Inflammatory macrophage (primary cell): Measurements from ENCODE around the gene SLC37A3.

Experiments used
- DNase-seq, 2 donors: peaks; one replicate each; pipeline ENCODE4 v3.0.0-alpha.2; 2020 to 2022

The SLC37A3 gene

DNA sequence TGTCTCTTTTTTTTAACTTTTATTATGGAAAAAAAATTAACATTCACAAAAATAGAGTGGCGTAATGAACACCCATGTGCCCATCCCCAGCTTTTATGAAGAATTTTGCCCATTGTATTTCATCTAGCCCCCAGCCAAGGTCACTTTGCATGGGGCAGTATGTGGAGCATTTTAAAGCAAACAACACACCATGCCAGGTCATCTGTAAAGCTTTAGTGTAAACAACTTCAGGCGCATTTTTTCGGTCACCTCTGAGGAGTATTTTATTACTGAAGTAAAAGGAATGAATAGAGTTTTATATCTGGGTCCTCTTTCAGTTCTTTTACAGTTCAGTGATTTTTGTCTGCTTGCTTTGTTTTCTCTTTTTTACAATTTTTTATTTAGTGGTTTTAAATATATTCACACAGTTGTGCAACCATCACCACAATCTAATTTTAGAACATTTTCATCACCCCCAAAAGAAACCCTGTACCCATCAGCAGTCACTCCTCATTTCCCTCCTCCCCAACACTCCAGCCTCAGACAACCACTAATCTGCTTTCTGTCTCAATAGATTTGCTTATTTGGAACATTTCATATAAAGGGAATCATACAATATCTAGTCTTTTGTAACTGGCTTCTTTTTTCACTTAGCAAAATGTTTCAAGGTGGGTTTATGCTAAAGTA is 87.9 kb downstream of the SLC37A3 start:
- DNase-seq = no peak

DNA sequence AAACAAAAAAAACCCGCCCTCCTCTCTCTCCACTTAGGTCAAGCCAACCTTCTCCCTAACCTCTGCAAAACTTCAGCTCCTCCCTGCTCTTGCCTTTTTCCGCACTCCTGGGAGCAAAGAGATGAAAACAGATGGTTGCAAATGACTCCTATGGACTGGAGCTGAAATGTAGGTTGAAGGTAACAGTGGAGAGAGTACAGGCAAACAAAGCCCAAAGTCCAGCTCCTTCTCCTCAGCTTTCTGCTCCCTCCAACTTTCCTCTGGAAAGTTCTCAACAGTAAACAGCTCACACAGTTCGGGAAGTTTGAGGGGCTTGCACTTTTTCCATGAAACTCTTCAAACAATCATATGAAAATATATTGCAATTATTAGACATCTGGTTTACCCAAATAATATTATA is 90.3 kb downstream of the SLC37A3 start:
- no peak for DNase-seq

DNA sequence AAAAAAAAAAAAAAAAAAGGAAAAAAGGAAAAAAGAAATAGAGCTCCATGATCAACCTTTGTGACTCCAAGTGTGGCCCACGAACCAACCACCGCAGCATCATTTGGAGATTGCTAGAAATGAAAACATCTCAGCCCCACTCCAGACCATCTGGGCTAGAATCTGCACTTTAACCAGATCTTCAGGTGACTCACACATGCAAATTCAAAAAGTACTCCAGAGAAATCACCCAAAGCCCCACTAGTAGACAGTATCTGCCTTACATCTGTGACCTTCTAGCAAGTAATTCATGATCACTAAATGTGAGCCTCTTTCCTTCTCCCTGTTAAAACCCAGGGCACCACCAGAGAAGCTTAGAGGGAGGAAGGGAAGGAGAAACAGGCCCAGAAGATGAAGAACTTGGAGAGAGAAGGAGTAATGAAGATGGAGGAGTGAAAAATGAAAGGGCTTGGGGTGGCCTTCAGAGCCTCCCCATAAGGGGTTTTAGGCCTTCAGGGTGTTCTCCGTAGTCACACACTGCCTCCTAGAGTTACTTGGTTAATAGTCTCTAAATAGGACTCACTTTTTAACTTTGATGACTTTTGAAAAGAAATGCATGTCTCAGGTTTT is 94.0 kb downstream of the SLC37A3 start:
- peak in 1 of 2 donors; percentile 36 for DNase-seq

DNA sequence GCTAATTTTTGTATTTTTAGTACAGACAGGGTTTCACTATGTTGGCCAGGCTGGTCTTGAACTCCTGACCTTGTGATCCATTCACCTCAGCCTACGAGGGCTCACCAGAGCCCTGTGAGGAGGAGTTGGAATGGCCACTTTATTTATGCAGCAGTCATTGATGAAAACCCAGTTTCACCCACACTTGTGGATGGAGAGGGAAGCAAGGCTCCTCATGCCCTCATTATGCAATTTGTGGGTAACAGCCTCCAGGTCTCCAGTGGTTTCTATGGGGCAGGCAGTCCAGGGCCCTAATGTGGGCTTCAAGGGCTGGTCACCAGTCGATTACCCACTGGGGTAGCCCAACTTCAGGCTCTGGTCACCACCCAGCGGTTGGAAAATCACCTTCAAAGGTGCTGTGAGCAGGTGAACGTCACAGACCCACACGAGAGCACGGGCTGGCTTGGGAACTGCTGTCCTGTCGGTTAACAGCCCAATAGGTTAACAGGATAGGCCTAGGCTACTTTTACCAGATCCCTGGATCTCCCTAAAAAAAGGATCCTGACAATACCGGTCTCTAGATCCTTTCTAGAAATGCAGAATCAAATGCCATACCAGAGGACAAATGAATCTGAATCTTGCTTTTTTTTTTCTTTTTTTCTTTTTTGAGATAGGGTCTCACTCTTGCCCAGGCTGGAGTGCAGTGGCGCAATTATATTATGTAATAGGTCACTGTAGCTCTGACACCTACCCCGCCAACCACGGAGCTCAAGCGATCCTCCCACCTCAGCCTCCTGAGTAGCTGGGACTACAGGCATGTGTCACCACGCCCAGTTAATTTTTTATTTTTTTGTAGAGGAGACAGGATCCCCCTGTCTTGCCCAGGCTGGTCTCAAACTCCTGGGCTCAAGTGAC is 97.8 kb downstream of the SLC37A3 start:
- peak; percentile 64 to 84 for DNase-seq

GRCh38 chr7:140298213-140298612 is 100.1 kb downstream of the SLC37A3 start:
- DNase-seq = no peak

DNA sequence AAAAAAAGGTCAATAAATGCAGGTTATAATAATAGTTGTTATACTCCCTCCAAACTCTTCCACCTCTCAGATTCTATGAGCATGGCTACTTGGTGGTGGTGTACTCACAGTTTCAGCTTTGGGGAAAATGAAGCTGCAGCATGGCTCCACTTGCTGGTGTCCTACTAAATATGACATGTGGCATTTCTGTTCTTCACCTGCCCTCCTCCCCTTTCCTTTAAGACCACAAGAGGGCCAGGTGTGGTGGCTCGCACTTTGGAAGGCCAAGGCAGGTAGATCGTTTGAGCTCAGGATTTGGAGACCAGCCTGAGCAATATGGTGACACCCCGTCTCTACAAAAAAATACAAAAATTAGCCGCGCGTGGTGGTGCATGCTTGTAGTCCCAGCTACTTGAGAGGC is 101.1 kb downstream of the SLC37A3 start:
- no peak for DNase-seq

- no peak for DNase-seq
These were observed 103.0 kb downstream of the SLC37A3 start for GRCh38 chr7:140295224-140295738.

DNA sequence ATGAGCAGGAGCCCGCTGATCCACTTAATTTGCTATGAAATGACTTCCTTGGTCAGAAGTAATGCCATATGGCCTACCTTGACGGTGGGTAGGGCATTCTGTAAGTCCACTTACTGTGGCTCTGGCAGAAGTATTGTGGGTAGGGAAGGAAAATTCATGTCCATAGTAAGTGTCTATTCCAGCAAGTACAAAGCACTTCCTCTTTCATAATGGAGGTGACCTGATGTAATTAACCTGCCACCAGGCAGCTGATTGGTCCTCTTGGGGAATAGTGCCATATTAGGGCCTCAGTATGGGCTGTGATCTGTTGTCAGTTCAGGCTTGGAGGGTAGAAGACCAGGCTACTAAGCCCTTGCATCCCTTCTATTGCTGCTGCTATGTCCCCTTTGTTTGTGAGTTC is 103.9 kb downstream of the SLC37A3 start:
- peak; percentile 27 to 38 for DNase-seq

- DNase-seq = no peak
These were observed 105.9 kb downstream of the SLC37A3 start for GRCh38 chr7:140292438-140292837.

DNA sequence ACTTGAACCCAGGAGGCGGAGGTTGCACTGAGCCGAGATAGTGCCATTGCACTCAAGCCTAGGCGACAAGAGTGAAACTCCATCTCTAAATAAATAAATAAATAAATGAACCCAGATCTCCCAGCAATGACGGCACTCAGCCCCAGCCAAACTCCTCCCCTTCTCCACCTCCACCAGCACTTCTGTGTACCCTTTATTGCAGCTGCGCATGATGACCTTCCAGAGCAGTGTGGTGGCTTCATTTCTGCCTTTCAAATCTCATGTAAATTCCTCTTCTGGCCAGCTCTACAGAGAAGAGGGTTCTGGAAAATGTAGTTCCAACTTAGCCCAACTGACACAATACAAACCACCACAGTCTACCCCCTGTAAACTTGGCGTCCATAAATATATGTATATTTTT is 108.5 kb downstream of the SLC37A3 start:
- DNase-seq = no peak

DNA sequence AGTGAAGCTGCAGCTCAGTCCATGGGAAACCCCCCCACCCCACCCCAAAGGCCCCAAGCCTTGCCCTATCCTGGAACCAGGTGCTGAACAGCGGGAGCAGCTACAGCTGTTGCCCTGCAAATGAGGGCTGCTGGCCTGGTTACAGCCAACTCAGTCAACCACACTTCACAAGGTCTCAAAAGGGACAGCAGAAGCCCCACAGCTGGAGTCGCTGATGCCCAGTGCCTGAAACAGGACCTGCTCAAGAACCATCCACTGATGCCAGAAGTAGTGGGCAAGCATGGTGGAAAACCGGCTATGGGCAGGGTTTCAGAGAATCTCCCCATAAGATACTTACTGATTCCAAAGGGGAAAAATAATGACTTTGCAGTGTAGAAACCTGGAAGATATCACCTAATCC is 110.3 kb downstream of the SLC37A3 start:
- DNase-seq = no peak

GRCh38 chr7:140285938-140286337 is 112.4 kb downstream of the SLC37A3 start:
- no peak for DNase-seq

DNA sequence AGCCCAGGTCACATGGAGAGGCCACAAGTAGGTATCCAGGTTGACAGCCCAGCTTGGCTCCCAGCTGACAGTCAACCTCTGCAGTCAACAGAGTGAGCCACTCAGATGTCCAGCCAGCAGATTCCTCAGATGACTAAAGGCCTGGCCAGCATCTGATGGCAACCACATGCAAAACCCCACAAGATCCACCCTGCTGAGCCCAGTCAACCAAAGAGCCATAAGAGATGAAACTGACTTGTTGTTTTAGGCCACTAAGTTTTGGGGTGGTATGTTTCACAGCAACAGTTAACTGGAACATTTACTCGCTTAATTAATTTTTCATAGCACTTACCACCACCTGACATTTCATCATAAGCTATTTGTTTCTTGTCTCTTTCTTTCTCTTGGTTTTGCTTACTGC is 114.3 kb downstream of the SLC37A3 start:
- DNase-seq = no peak
